ENCODE data around the gene RBM38. TPM values are rescaled to one million over a fixed set of nuclear protein-coding genes. Genes with fewer than 3 reads are reported as not detected.
A peak's percentile ranks its signal among the peaks of the same experiment; 100 is the strongest.
"Not testable (repeated sequence)": the region's sequence is repeated elsewhere in the genome, so short reads cannot be mapped to it uniquely, and the experiment has no call there.

Gene RBM38
- total and polyA plus RNA-seq, 2 of the 13 experiments (the other 11 are each of a cell fraction or from before 2014, with no cell fraction given) = 24.2 to 34.2 TPM

DNA sequence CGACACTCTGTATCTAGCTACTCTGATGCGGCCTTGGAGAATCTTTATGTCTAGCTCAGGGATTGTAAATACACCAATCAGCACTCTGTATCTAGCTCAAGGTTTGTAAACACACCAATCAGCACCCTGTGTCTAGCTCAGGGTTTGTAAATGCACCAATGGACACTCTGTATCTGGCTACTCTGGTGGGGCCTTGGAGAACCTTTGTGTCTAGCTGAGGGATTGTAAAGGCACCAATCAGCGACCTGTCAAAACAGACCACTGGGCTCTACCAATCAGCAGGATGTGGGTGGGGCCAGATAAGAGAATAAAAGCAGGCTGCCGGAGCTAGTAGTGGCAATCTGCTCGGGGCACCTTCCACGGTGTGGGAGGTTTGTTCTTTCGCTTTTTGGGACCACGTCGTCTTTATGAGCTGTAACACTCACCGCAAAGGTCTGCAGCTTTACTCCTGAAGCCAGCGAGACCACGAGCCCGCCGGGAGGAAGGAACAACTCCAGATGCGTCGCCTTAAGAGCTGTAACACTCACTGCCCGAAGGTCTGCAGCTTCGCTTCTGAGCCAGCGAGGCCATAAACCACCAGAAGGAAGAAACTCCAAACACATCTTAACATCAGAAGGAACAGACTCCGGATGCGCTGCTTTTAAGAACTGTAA, 42.1 kb upstream of the RBM38 start:
- peak; percentile 65 for TF ChIP-seq NFYC (CRISPR knock-in tag; IDR thresholded peaks at IDR 0.05)
- TF ChIP-seq NFYB (CRISPR knock-in tag; IDR thresholded peaks at IDR 0.05) = peak; percentile 61
- BruUV-seq (replicated peaks); in situ Hi-C loops (cut with HindIII; ENCODE audit: extremely low pct_ligation_motif_present, low pct_unique_long_range_greater_than_20kb); H3K4me3 ChIP-seq (replicated peaks in 1 of 3; ENCODE audit: insufficient read depth in 1 of 3, low read depth in 2 of 3, low read length in 3 of 3); DNase-seq (ENCODE audit: low spot score); H2AFZ ChIP-seq (ENCODE audit: low read length); H3K4me2 ChIP-seq (ENCODE audit: low read depth, low read length); H3K27me3 ChIP-seq (ENCODE audit: control insufficient read depth in 1 of 2, insufficient read depth in 2 of 2, low read length in 2 of 2); ATAC-seq; H3K27ac ChIP-seq (ENCODE audit: extremely low read length, insufficient read depth, low read length); H4K20me1 ChIP-seq (ENCODE audit: insufficient read depth, low read length); FAIRE-seq; H3K9ac ChIP-seq (ENCODE audit: insufficient read depth, low read depth, low read length); H3K9me3 ChIP-seq (ENCODE audit: low read length); CTCF ChIA-PET (ENCODE audit: low intra/inter-chr PET ratio, low total read pairs): not testable (repeated sequence)
- H3K36me3 ChIP-seq (replicated peaks in 1 of 2; ENCODE audit: control insufficient read depth in 1 of 2, insufficient read depth in 2 of 2, low read length in 2 of 2) = peaks cover 4 to 15% of the 10 kb centered on the region in 2 experiments
- WGBS (ENCODE audit: low lambda C conversion rate) = 77% methylated on average over 21 of the region's 21 CpGs
- POLR2A ChIA-PET = interaction anchor here (1.1 kb wide), 1 partner anchor 42 kb away, joined by 3 read pairs; the partner anchor contains the start of gene RBM38
- peaks cover 18% of the 10 kb centered on the region for H3K4me1 ChIP-seq (ENCODE audit: insufficient read depth, low read length)
- intact Hi-C loops (cut with micrococcal nuclease; ENCODE audit: unreplicated experiment) = loop anchor here (5.0 to 10.0 kb wide), 2 partner anchors 87 to 104 kb away; no protein-coding TSS in a partner anchor
- peaks cover 29% of the 10 kb centered on the region for H3K79me2 ChIP-seq (ENCODE audit: insufficient read depth, low read length)

GRCh38 chr20:57350081-57350710, 41.0 kb upstream of the RBM38 start:
- CTCF ChIA-PET (ENCODE audit: low intra/inter-chr PET ratio, low total read pairs) = no interaction called here
- H3K36me3 ChIP-seq (replicated peaks in 1 of 2; ENCODE audit: control insufficient read depth in 1 of 2, insufficient read depth in 2 of 2, low read length in 2 of 2) = peaks cover 13 to 26% of the 10 kb centered on the region in 2 experiments
- H3K4me1 ChIP-seq (ENCODE audit: insufficient read depth, low read length) = peaks cover 18% of the 10 kb centered on the region
- H3K27ac ChIP-seq (ENCODE audit: extremely low read length, insufficient read depth, low read length) = no peak overlapping the region
- in situ Hi-C loops (cut with HindIII; ENCODE audit: extremely low pct_ligation_motif_present, low pct_unique_long_range_greater_than_20kb) = no loop called here
- intact Hi-C loops (cut with micrococcal nuclease; ENCODE audit: unreplicated experiment) = loop anchor here (2.0 kb wide), 1 partner anchor 41 kb away; the partner anchor contains the start of gene RBM38
- H4K20me1 ChIP-seq (ENCODE audit: insufficient read depth, low read length) = peaks cover 10% of the 10 kb centered on the region
- no peaks in the 10 kb centered on the region for H3K9me3 ChIP-seq (ENCODE audit: low read length)
- DNase-seq (ENCODE audit: low spot score) (no peak), ATAC-seq (no peak), FAIRE-seq (no peak)
- no TSS peak for BruUV-seq (replicated peaks)
- H3K4me3 ChIP-seq (replicated peaks in 1 of 3; ENCODE audit: insufficient read depth in 1 of 3, low read depth in 2 of 3, low read length in 3 of 3) = no peak overlapping the region
- POLR2A ChIA-PET = interaction anchor here (1.1 kb wide), 1 partner anchor 41 kb away, joined by 3 read pairs; the partner anchor contains the start of gene RBM38
- H3K27me3 ChIP-seq (ENCODE audit: control insufficient read depth in 1 of 2, insufficient read depth in 2 of 2, low read length in 2 of 2) = no peaks in the 10 kb centered on the region; a peak in 1 of 5 replicates
- H3K79me2 ChIP-seq (ENCODE audit: insufficient read depth, low read length) = peaks cover 33% of the 10 kb centered on the region
- 87% methylated on average over 16 of the region's 16 CpGs for WGBS (ENCODE audit: low lambda C conversion rate)
- no peak overlapping the region for H3K4me2 ChIP-seq (ENCODE audit: low read depth, low read length)
- peak overlapping the region; percentile 38 for H2AFZ ChIP-seq (ENCODE audit: low read length)
- no peak overlapping the region for H3K9ac ChIP-seq (ENCODE audit: insufficient read depth, low read depth, low read length)
- TF ChIP-seq THAP9 (CRISPR knock-in tag; IDR thresholded peaks at IDR 0.05; ENCODE audit: borderline replicate concordance) = no peak
- TF ChIP-seq HNRNPH1 (optimal IDR thresholded peaks at IDR 0.05; ENCODE audit: low read depth, low read length) = no peak
- TF ChIP-seq, protein P1, sequence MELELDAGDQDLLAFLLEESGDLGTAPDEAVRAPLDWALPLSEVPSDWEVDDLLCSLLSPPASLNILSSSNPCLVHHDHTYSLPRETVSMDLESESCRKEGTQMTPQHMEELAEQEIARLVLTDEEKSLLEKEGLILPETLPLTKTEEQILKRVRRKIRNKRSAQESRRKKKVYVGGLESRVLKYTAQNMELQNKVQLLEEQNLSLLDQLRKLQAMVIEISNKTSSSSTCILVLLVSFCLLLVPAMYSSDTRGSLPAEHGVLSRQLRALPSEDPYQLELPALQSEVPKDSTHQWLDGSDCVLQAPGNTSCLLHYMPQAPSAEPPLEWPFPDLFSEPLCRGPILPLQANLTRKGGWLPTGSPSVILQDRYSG (CRISPR knock-in tag; IDR thresholded peaks at IDR 0.05) = no peak
- no peak for TF ChIP-seq MTERF4 (CRISPR knock-in tag; IDR thresholded peaks at IDR 0.05)
- no peak for TF ChIP-seq KDM2A (CRISPR knock-in tag; IDR thresholded peaks at IDR 0.05; ENCODE audit: borderline replicate concordance, low read depth)
- TF ChIP-seq, protein P2, sequence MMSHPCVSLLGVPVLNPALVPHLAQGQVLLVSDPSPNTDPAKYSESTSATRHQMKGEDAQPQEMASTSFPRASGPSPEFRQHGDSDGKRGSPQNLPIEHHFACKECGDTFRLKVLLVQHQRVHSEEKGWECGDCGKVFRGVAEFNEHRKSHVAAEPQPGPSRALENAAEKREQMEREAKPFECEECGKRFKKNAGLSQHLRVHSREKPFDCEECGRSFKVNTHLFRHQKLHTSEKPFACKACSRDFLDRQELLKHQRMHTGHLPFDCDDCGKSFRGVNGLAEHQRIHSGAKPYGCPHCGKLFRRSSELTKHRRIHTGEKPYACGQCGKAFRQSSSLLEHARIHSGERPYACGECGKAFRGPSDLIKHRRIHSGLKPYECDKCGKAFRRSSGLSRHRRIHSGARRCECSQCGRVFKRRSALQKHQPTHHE (CRISPR knock-in tag; IDR thresholded peaks at IDR 0.05; ENCODE audit: borderline replicate concordance) = no peak
- TF ChIP-seq ZNF768 (CRISPR knock-in tag; IDR thresholded peaks at IDR 0.05) = peak; percentile 20; the same call in 1 of the 2 replicates
